Activated CD4-positive, alpha-beta memory T cell treated with anti-CD3 and anti-CD28 coated beads, Interleukin-2, amount 10 ng/mL, durations not matched to agents 7 days and 5 days (primary cell): ENCODE measurements around the gene D2HGDH. TPM values are rescaled to one million over a fixed set of nuclear protein-coding genes. Genes with fewer than 3 reads are reported as not detected.
"Not testable (repeated sequence)": the region's sequence is repeated elsewhere in the genome, so short reads cannot be mapped to it uniquely, and the experiment has no call there.

Experiments
- CTCF ChIA-PET: fragments of 350-600 bp; sonication (Branson Sonifier 250); formaldehyde crosslinking; loops from one replicate; lab custom pipeline; 2021; ENCODE audit warnings: antibody characterized with exemption, inconsistent platforms; lab: Charles Lee
- POLR2A ChIA-PET: fragments of 350-600 bp; sonication (Branson Sonifier 250); formaldehyde crosslinking; loops from one replicate; lab custom pipeline; 2021; ENCODE audit warnings: antibody characterized with exemption; lab: Charles Lee
- DNase-seq: peaks from one replicate; pipeline ENCODE4 v3.0.0-alpha.2; 2020
- H3K27ac Mint-ChIP-seq: one replicate; pipeline ENCODE4 v1.8.0; 2021; ENCODE audit warnings: mild to moderate bottlenecking, mixed read lengths
- H3K27me3 Mint-ChIP-seq: one replicate; pipeline ENCODE4 v1.8.0; 2021; ENCODE audit warnings: mixed read lengths
- H3K36me3 Mint-ChIP-seq: one replicate; pipeline ENCODE4 v1.8.0; 2021; ENCODE audit warnings: low read depth, mixed read lengths
- H3K4me1 Mint-ChIP-seq: one replicate; pipeline ENCODE4 v1.8.0; 2021; ENCODE audit warnings: mixed read lengths
- H3K4me3 Mint-ChIP-seq: one replicate; pipeline ENCODE4 v1.8.0; 2021; ENCODE audit warnings: mild to moderate bottlenecking, mixed read lengths
- H3K9me3 Mint-ChIP-seq: one replicate; pipeline ENCODE4 v1.8.0; 2021; ENCODE audit warnings: mixed read lengths
- total RNA-seq, 2 experiments: library from RNA; stranded (reverse); gene quantifications; one replicate each; pipeline ENCODE4 v1.2.3, GENCODE V29; 2021

D2HGDH gene
- total RNA-seq, 2 experiments from 2014 or later: 24.6 to 25.0 TPM

- ChIA-PET CTCF (no interaction called here), POLR2A (interaction anchor here (0.6 kb wide), 1 partner anchor 281 kb away, joined by 3 read pairs; no protein-coding TSS in a partner anchor)
- Mint-ChIP-seq H3K4me1 (peaks cover 42% of the 10 kb centered on the region), H3K9me3 (no peaks in the 10 kb centered on the region), H3K36me3 (peaks cover 33% of the 10 kb centered on the region), H3K27me3 (peaks cover 1% of the 10 kb centered on the region), H3K4me3 (no peak overlapping the region), H3K27ac (no peak overlapping the region)
- no peak for DNase-seq
These were observed 8.0 kb downstream of the D2HGDH start for GRCh38 chr2:241742320-241742939.

GRCh38 chr2:241743008-241743407, 8.6 kb downstream of the D2HGDH start:
- peaks cover 31% of the 10 kb centered on the region for H3K36me3 Mint-ChIP-seq
- H3K9me3 Mint-ChIP-seq, DNase-seq, CTCF ChIA-PET, H3K4me3 Mint-ChIP-seq, H3K27me3 Mint-ChIP-seq, H3K27ac Mint-ChIP-seq: not testable (repeated sequence)
- peaks cover 37% of the 10 kb centered on the region for H3K4me1 Mint-ChIP-seq
- POLR2A ChIA-PET: interaction anchor here (1.0 kb wide), 1 partner anchor 11 kb away, joined by 3 read pairs; no protein-coding TSS in a partner anchor

- Mint-ChIP-seq H3K27ac (no peak overlapping the region), H3K4me3 (no peak overlapping the region), H3K4me1 (peaks cover 35% of the 10 kb centered on the region), H3K27me3 (peaks cover 1% of the 10 kb centered on the region), H3K9me3 (no peaks in the 10 kb centered on the region), H3K36me3 (peaks cover 29% of the 10 kb centered on the region)
- ChIA-PET CTCF (interaction anchor here (0.7 kb wide), 1 partner anchor 11 kb away, joined by 3 read pairs; no protein-coding TSS in a partner anchor), POLR2A (interaction anchor here (1.0 kb wide), 1 partner anchor 11 kb away, joined by 3 read pairs; no protein-coding TSS in a partner anchor)
- no peak for DNase-seq
These were observed 9.2 kb downstream of the D2HGDH start for GRCh38 chr2:241743620-241744019.

GRCh38 chr2:241744028-241744754, 9.8 kb downstream of the D2HGDH start:
- ChIA-PET POLR2A (interaction anchor here (1.0 kb wide), 1 partner anchor 10 kb away, joined by 3 read pairs; no protein-coding TSS in a partner anchor), CTCF (interaction anchor here (0.7 kb wide), 1 partner anchor 12 kb away, joined by 3 read pairs; no protein-coding TSS in a partner anchor)
- Mint-ChIP-seq H3K9me3 (no peaks in the 10 kb centered on the region), H3K27me3 (no peaks in the 10 kb centered on the region), H3K27ac (no peak overlapping the region), H3K4me1 (peaks cover 29% of the 10 kb centered on the region), H3K4me3 (no peak overlapping the region), H3K36me3 (peaks cover 32% of the 10 kb centered on the region)
- DNase-seq: no peak

GRCh38 chr2:241745276-241745675, 10.8 kb downstream of the D2HGDH start:
- H3K27ac Mint-ChIP-seq: no peak overlapping the region
- no peak overlapping the region for H3K4me3 Mint-ChIP-seq
- peaks cover 19% of the 10 kb centered on the region for H3K4me1 Mint-ChIP-seq
- DNase-seq: no peak
- no peaks in the 10 kb centered on the region for H3K27me3 Mint-ChIP-seq
- ChIA-PET CTCF (no interaction called here), POLR2A (no interaction called here)
- no peaks in the 10 kb centered on the region for H3K9me3 Mint-ChIP-seq
- peaks cover 37% of the 10 kb centered on the region for H3K36me3 Mint-ChIP-seq

- Mint-ChIP-seq H3K36me3 (peaks cover 37% of the 10 kb centered on the region), H3K9me3 (no peaks in the 10 kb centered on the region), H3K4me3 (no peak overlapping the region), H3K27ac (no peak overlapping the region), H3K4me1 (peaks cover 12% of the 10 kb centered on the region), H3K27me3 (no peaks in the 10 kb centered on the region)
- DNase-seq: no peak
- ChIA-PET CTCF (no interaction called here), POLR2A (no interaction called here)
These were observed 11.7 kb downstream of the D2HGDH start for GRCh38 chr2:241746084-241746483.

- Mint-ChIP-seq H3K4me1 (no peaks in the 10 kb centered on the region), H3K27ac (no peak overlapping the region), H3K36me3 (peaks cover 33% of the 10 kb centered on the region), H3K4me3 (no peak overlapping the region), H3K27me3 (no peaks in the 10 kb centered on the region), H3K9me3 (no peaks in the 10 kb centered on the region)
- POLR2A ChIA-PET: no interaction called here
- DNase-seq: no peak
- CTCF ChIA-PET: no interaction called here
These were observed 14.2 kb downstream of the D2HGDH start for GRCh38 chr2:241748468-241749256.

- no peaks in the 10 kb centered on the region for H3K4me1 Mint-ChIP-seq
- no peak overlapping the region for H3K27ac Mint-ChIP-seq
- ChIA-PET CTCF (no interaction called here), POLR2A (no interaction called here)
- no peak for DNase-seq
- H3K27me3 Mint-ChIP-seq: no peaks in the 10 kb centered on the region
- no peaks in the 10 kb centered on the region for H3K9me3 Mint-ChIP-seq
- H3K36me3 Mint-ChIP-seq: peaks cover 29% of the 10 kb centered on the region
- H3K4me3 Mint-ChIP-seq: no peak overlapping the region
These were observed 15.8 kb downstream of the D2HGDH start for GRCh38 chr2:241750076-241750840.

- POLR2A ChIA-PET: no interaction called here
- Mint-ChIP-seq H3K9me3 (no peaks in the 10 kb centered on the region), H3K4me1 (no peaks in the 10 kb centered on the region), H3K27ac (no peak overlapping the region), H3K36me3 (peaks cover 20% of the 10 kb centered on the region), H3K4me3 (no peak overlapping the region), H3K27me3 (no peaks in the 10 kb centered on the region)
- CTCF ChIA-PET: no interaction called here
- no peak for DNase-seq
These were observed 16.7 kb downstream of the D2HGDH start for GRCh38 chr2:241751152-241751551.

- Mint-ChIP-seq H3K27ac (no peak overlapping the region), H3K4me1 (no peaks in the 10 kb centered on the region), H3K36me3 (peaks cover 19% of the 10 kb centered on the region), H3K27me3 (no peaks in the 10 kb centered on the region), H3K4me3 (no peak overlapping the region), H3K9me3 (no peaks in the 10 kb centered on the region)
- ChIA-PET POLR2A (no interaction called here), CTCF (no interaction called here)
- no peak for DNase-seq
These were observed 17.3 kb downstream of the D2HGDH start for GRCh38 chr2:241751776-241752175.

GRCh38 chr2:241752253-241752652, 17.8 kb downstream of the D2HGDH start:
- Mint-ChIP-seq H3K4me3 (no peak overlapping the region), H3K9me3 (no peaks in the 10 kb centered on the region), H3K36me3 (peaks cover 15% of the 10 kb centered on the region), H3K4me1 (peaks cover 2% of the 10 kb centered on the region), H3K27ac (no peak overlapping the region), H3K27me3 (no peaks in the 10 kb centered on the region)
- DNase-seq: no peak
- POLR2A ChIA-PET: no interaction called here
- CTCF ChIA-PET: no interaction called here

- Mint-ChIP-seq H3K27ac (no peak overlapping the region), H3K27me3 (no peaks in the 10 kb centered on the region), H3K36me3 (peaks cover 14% of the 10 kb centered on the region), H3K4me1 (peaks cover 2% of the 10 kb centered on the region), H3K9me3 (no peaks in the 10 kb centered on the region), H3K4me3 (no peak overlapping the region)
- CTCF ChIA-PET: no interaction called here
- POLR2A ChIA-PET: no interaction called here
- DNase-seq: no peak
These were observed 18.4 kb downstream of the D2HGDH start for GRCh38 chr2:241752689-241753276.
